HCT116 (cell line): ENCODE measurements around the gene TGM6. TPM values are rescaled to one million over a fixed set of nuclear protein-coding genes. Genes with fewer than 3 reads are reported as not detected.

Experiments
- ATAC-seq: fragments of 200-7000 bp; cut with Tn5 transposase; 2 replicates; pipeline ENCODE4 v1.9.1; 2020; ENCODE audit warnings: mild to moderate bottlenecking, moderate library complexity
- BruUV-seq: library from RNA; stranded (reverse); fragments of 400-500 nt; replicated peaks from 2 replicates; lab custom pipeline; 2021; lab: Mats Ljungman, UMichigan
- CTCF ChIA-PET: fragments of 300-600 bp; sonication (Branson Sonifier 250); formaldehyde crosslinking; loops from one replicate; lab custom pipeline; 2021; ENCODE audit warnings: antibody characterized with exemption; lab: Charles Lee
- POLR2A ChIA-PET: fragments of 300-600, 350-600 bp; sonication (Branson Sonifier 250); formaldehyde crosslinking; loops from one replicate; lab custom pipeline; 2021; ENCODE audit warnings: antibody characterized with exemption; lab: Charles Lee
- RAD21 ChIA-PET, 2 experiments: fragments of 300-600 bp; sonication (Branson Sonifier 250); formaldehyde crosslinking; loops; one replicate each; lab custom pipeline; 2023; ENCODE audit warnings: low total read pairs in 2 of 2; ENCODE audit not compliant: uncharacterized antibody in 2 of 2, unreplicated experiment in 2 of 2, low non-redundant PET in 1 of 2; lab: Charles Lee
- DNase-seq: peaks from one replicate; pipeline ENCODE4 v3.0.0-alpha.2; 2010; ENCODE audit warnings: low read depth, low spot score
- H2AFZ ChIP-seq: fragments of 200-600 bp; shearing (Covaris generic), sonication (generic); 2 replicates; pipeline ENCODE4 v1.6.1; 2017; ENCODE audit warnings: low read depth, mixed run types, mixed read lengths, antibody characterized with exemption, low read length; ENCODE audit not compliant: poor library complexity, severe bottlenecking
- H3K27ac ChIP-seq: 2 replicates; pipeline ENCODE4 v1.5.1; 2012; ENCODE audit warnings: low read depth, low read length
- H3K27me3 ChIP-seq: fragments of 200-600 bp; sonication (generic); 2 replicates; pipeline ENCODE4 v1.6.1; 2016; ENCODE audit warnings: mixed run types, low read length, mixed read lengths; ENCODE audit not compliant: insufficient read depth
- H3K36me3 ChIP-seq, 2 experiments: fragments of 200-500 bp in 1 of 2; fragments of 200-600 bp in 1 of 2; sonication (Bioruptor generic) in 1 of 2; sonication (generic) in 1 of 2; 2 replicates each; pipeline versions ENCODE4 v1.5.1 to v1.6.1; 2014 to 2016; ENCODE audit warnings: low read length in 2 of 2, inconsistent platforms in 1 of 2, mixed read lengths in 1 of 2, mixed run types in 1 of 2; ENCODE audit not compliant: insufficient read depth in 2 of 2, control insufficient read depth in 1 of 2
- H3K4me1 ChIP-seq, 2 experiments: fragments of 200-600 bp in 1 of 2; sonication (generic) in 1 of 2; 2 replicates each; pipeline versions ENCODE4 v1.5.1 to v1.6.1; 2012 to 2017; ENCODE audit warnings: low read length in 2 of 2, inconsistent platforms in 1 of 2, mild to moderate bottlenecking in 1 of 2, mixed read lengths in 1 of 2, mixed run types in 1 of 2, moderate library complexity in 1 of 2; ENCODE audit not compliant: insufficient read depth in 2 of 2, control insufficient read depth in 1 of 2
- H3K4me2 ChIP-seq: fragments of 200-600 bp; sonication (generic); 2 replicates; pipeline ENCODE4 v1.6.1; 2017; ENCODE audit warnings: mixed run types, low read length, mixed read lengths
- H3K4me3 ChIP-seq, 2 experiments: fragments of 200-600 bp in 1 of 2; sonication (generic) in 1 of 2; replicated peaks in 1 of 2; 2 replicates each; pipeline ENCODE4 v1.5.1; 2011 to 2016; ENCODE audit warnings: low read length in 2 of 2, control low read depth in 1 of 2, low read depth in 1 of 2, mild to moderate bottlenecking in 1 of 2, mixed read lengths in 1 of 2, mixed run types in 1 of 2
- H3K79me2 ChIP-seq: fragments of 200-600 bp; sonication (generic); 2 replicates; pipeline ENCODE4 v1.6.1; 2017; ENCODE audit warnings: mild to moderate bottlenecking, mixed run types, low read length, moderate library complexity, mixed read lengths; ENCODE audit not compliant: insufficient read depth
- H3K9ac ChIP-seq: fragments of 200-600 bp; sonication (generic); 2 replicates; pipeline ENCODE4 v1.6.1; 2016; ENCODE audit warnings: low read length, mixed read lengths
- H3K9me2 ChIP-seq: fragments of 200-600 bp; sonication (generic), shearing (Covaris generic); 2 replicates; pipeline ENCODE4 v1.6.1; 2017; ENCODE audit warnings: mixed run types, mild to moderate bottlenecking, moderate library complexity; ENCODE audit not compliant: insufficient read depth
- H3K9me3 ChIP-seq, 2 experiments: fragments of 200-500 bp in 1 of 2; fragments of 200-600 bp in 1 of 2; sonication (Bioruptor generic) in 1 of 2; sonication (generic) in 1 of 2; 2 replicates each; pipeline ENCODE4 v1.6.1; 2014 to 2017; ENCODE audit warnings: low read length in 2 of 2, mixed read lengths in 2 of 2, inconsistent platforms in 1 of 2, low read depth in 1 of 2, mild to moderate bottlenecking in 1 of 2, mixed run types in 1 of 2, moderate library complexity in 1 of 2; ENCODE audit not compliant: control insufficient read depth in 1 of 2, insufficient read depth in 1 of 2
- H4K20me1 ChIP-seq: fragments of 200-600 bp; sonication (generic), shearing (Covaris generic); 2 replicates; pipeline ENCODE4 v1.6.1; 2017; ENCODE audit warnings: mixed run types, mild to moderate bottlenecking, moderate library complexity; ENCODE audit not compliant: insufficient read depth
- CBX3 ChIP-seq: IDR thresholded peaks from 2 replicates; pipeline ENCODE4 v1.6.1; 2012; ENCODE audit warnings: low read depth
- CEBPB ChIP-seq: IDR thresholded peaks from 2 replicates; pipeline ENCODE4 v1.6.1; 2012; ENCODE audit warnings: low read depth
- EGR1 ChIP-seq: IDR thresholded peaks from 2 replicates; pipeline ENCODE4 v1.6.1; 2012; ENCODE audit warnings: low read depth
- ELF1 ChIP-seq: IDR thresholded peaks from 2 replicates; pipeline ENCODE4 v1.6.1; 2012; ENCODE audit warnings: low read depth, borderline replicate concordance
- EZH2 ChIP-seq: fragments of 200-600 bp; sonication (generic); IDR thresholded peaks from 2 replicates; pipeline ENCODE4 v1.6.1; 2017; ENCODE audit warnings: antibody characterized with exemption, mixed run types
- EZH2phosphoT487 ChIP-seq: fragments of 200-600 bp; IDR thresholded peaks from 2 replicates; pipeline ENCODE4 v1.6.1; 2018; ENCODE audit warnings: antibody characterized with exemption, borderline replicate concordance
- FOSL1 ChIP-seq: IDR thresholded peaks from 2 replicates; pipeline ENCODE4 v1.6.1; 2012; ENCODE audit warnings: low read depth
- JUND ChIP-seq: IDR thresholded peaks from 2 replicates; pipeline ENCODE4 v1.6.1; 2012
- MAX ChIP-seq: IDR thresholded peaks from 2 replicates; pipeline ENCODE4 v1.6.1; 2012
- POLR2A ChIP-seq: IDR thresholded peaks from 2 replicates; pipeline ENCODE4 v1.7.0; 2011; ENCODE audit warnings: borderline replicate concordance; ENCODE audit not compliant: insufficient read depth, insufficient read length; ENCODE audit errors: extremely low read depth
- POLR2AphosphoS5 ChIP-seq: IDR thresholded peaks from 2 replicates; pipeline ENCODE4 v1.6.1; 2011; ENCODE audit warnings: mild to moderate bottlenecking, low read depth, low read length, moderate library complexity
- RAD21 ChIP-seq: IDR thresholded peaks from 2 replicates; pipeline ENCODE4 v1.6.1; 2012; ENCODE audit warnings: low read depth, mild to moderate bottlenecking
- SP1 ChIP-seq: IDR thresholded peaks from 2 replicates; pipeline ENCODE4 v1.6.1; 2012; ENCODE audit warnings: low read depth
- SRF ChIP-seq: IDR thresholded peaks from 2 replicates; pipeline ENCODE4 v1.6.1; 2012; ENCODE audit warnings: low read depth
- YY1 ChIP-seq: IDR thresholded peaks from 2 replicates; pipeline ENCODE4 v1.6.1; 2011; ENCODE audit warnings: low read length, low read depth, moderate library complexity, mild to moderate bottlenecking; ENCODE audit not compliant: insufficient replicate concordance; ENCODE audit errors: extremely low read depth
- ZFX ChIP-seq: fragments of 450-650 bp; IDR thresholded peaks from 2 replicates; pipeline ENCODE4 v1.6.1; 2017
- ZNF274 ChIP-seq: fragments of 200-500 bp; sonication (Bioruptor generic); IDR thresholded peaks from 2 replicates; pipeline ENCODE4 v1.6.1; 2014; ENCODE audit warnings: mild to moderate bottlenecking, low read depth, low read length, inconsistent platforms
- intact Hi-C: fragments of 100-400 bp; cut with micrococcal nuclease; formaldehyde crosslinking; loops from 2 replicates; pipeline ENCODE4 v1.10.0; 2022
- total RNA-seq: library from RNA; stranded (reverse); gene quantifications from one replicate; pipeline ENCODE4 v1.2.1, GENCODE V29; 2021; ENCODE audit not compliant: unreplicated experiment

TGM6 gene
- total RNA-seq, 1 experiment from 2014 or later, result not detected

DNA sequence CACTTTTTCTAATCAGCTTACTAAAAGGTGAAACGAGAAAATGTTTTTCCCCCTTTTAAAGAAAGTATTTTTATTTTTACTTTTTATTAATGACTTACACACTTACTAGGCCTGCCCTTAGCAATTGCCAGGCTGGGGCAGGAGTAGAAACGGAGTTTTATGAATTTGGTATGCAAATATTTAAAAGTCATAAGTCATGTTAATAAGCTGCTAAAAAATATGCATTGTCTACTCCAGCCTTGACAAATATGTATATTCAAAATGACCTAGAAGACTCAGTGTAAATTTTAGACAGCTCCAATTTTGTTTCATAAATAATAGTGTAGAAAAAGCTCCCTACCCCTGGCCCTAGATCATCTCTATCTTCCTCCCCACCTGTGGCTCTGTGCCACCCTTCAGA lies 17.5 kb upstream of the TGM6 start:
- Histone ChIP-seq H3K9ac (no peak overlapping the region), H3K27ac (no peak overlapping the region), H3K9me2 (no peaks in the 10 kb centered on the region), H3K9me3 (peaks cover under 1 to 1% of the 10 kb centered on the region in 2 experiments; a peak in 1 of 4 replicates), H3K4me1 (no peaks in the 10 kb centered on the region), H3K4me3 (no peak overlapping the region), H3K27me3 (no peaks in the 10 kb centered on the region), H3K4me2 (no peak overlapping the region), H2AFZ (no peak overlapping the region), H3K79me2 (no peaks in the 10 kb centered on the region), H3K36me3 (no peaks in the 10 kb centered on the region), H4K20me1 (no peaks in the 10 kb centered on the region)
- no peak for TF ChIP-seq EZH2phosphoT487
- no peak for TF ChIP-seq POLR2A
- no peak for TF ChIP-seq EGR1
- no peak for TF ChIP-seq EZH2
- no peak for TF ChIP-seq YY1
- TF ChIP-seq ZNF274, result no peak
- TF ChIP-seq MAX, result no peak
- TF ChIP-seq RAD21, result no peak
- no peak for TF ChIP-seq SRF
- no peak for TF ChIP-seq SP1
- TF ChIP-seq JUND, result no peak
- TF ChIP-seq ZFX, result no peak
- no peak for TF ChIP-seq FOSL1
- intact Hi-C loops, result no loop called here
- ATAC-seq (no peak), DNase-seq (no peak)
- ChIA-PET CTCF (no interaction called here), RAD21 (no interaction called here), POLR2A (no interaction called here)
- BruUV-seq, result no TSS peak

GRCh38 chr20:2363587-2363986 lies 17.1 kb upstream of the TGM6 start:
- no peaks in the 10 kb centered on the region for H3K4me1 ChIP-seq
- no peak overlapping the region for H3K9ac ChIP-seq
- DNase-seq, result no peak
- POLR2A ChIA-PET, result no interaction called here
- ATAC-seq, result no peak
- H3K9me2 ChIP-seq, result no peaks in the 10 kb centered on the region
- no peak overlapping the region for H3K27ac ChIP-seq
- H3K79me2 ChIP-seq, result no peaks in the 10 kb centered on the region
- TF ChIP-seq YY1 (no peak), POLR2AphosphoS5 (no peak), POLR2A (no peak), CBX3 (no peak), FOSL1 (no peak), CEBPB (no peak), ZNF274 (no peak), EZH2 (no peak), ELF1 (no peak), ZFX (no peak)
- H2AFZ ChIP-seq, result no peak overlapping the region
- no peak overlapping the region for H3K4me3 ChIP-seq
- H4K20me1 ChIP-seq, result no peaks in the 10 kb centered on the region
- H3K36me3 ChIP-seq, result no peaks in the 10 kb centered on the region
- CTCF ChIA-PET, result no interaction called here
- no TSS peak for BruUV-seq
- H3K4me2 ChIP-seq, result no peak overlapping the region
- no peaks in the 10 kb centered on the region for H3K27me3 ChIP-seq
- intact Hi-C loops, result no loop called here
- RAD21 ChIA-PET, result no interaction called here
- peaks cover 3 to 5% of the 10 kb centered on the region in 2 experiments; a peak in 1 of 4 replicates for H3K9me3 ChIP-seq
